Kidney (tissue), 14 donors: Measurements from ENCODE around the gene VWC2. TPM values are rescaled to one million over a fixed set of nuclear protein-coding genes. Genes with fewer than 3 reads are reported as not detected.

ENCODE experiments used
- DNase-seq, 5 donors: peaks; one replicate each; pipeline ENCODE4 v3.0.0-alpha.2; 2013 to 2020
- FAIRE-seq: peaks from 2 replicates; lab custom pipeline; 2012; peaks lifted over from hg19 to GRCh38; lab: Jason Lieb, UNC
- H3K27ac ChIP-seq, 2 donors: one replicate each; pipeline ENCODE4 v1.7.0; 2013; ENCODE audit warnings: low read depth in 2 of 2, low read length in 2 of 2, inconsistent platforms in 1 of 2
- H3K27me3 ChIP-seq: one replicate; pipeline ENCODE4 v1.7.1; 2013; ENCODE audit warnings: low read length, inconsistent platforms; ENCODE audit not compliant: control insufficient read depth, insufficient read depth
- H3K36me3 ChIP-seq, 3 donors: one replicate each; pipeline versions ENCODE4 v1.7.0 to v1.7.1; 2013; ENCODE audit warnings: low read length in 3 of 3, control low read depth in 1 of 3, inconsistent platforms in 1 of 3; ENCODE audit not compliant: insufficient read depth in 3 of 3, control insufficient read depth in 2 of 3
- H3K4me1 ChIP-seq, 3 donors: one replicate each; pipeline versions ENCODE4 v1.7.0 to v1.7.1; 2013; ENCODE audit warnings: low read length in 3 of 3, inconsistent platforms in 1 of 3, low read depth in 1 of 3; ENCODE audit not compliant: control insufficient read depth in 2 of 3, insufficient read depth in 2 of 3
- H3K4me3 ChIP-seq, 3 donors: one replicate each; pipeline versions ENCODE4 v1.7.0 to v1.8.1; 2013; ENCODE audit warnings: low read length in 3 of 3, control low read depth in 1 of 3, inconsistent platforms in 1 of 3
- H3K9ac ChIP-seq, 3 donors: one replicate each; pipeline versions ENCODE4 v1.7.0 to v1.7.1; 2013; ENCODE audit warnings: low read length in 3 of 3, control low read depth in 1 of 3, inconsistent platforms in 1 of 3
- H3K9me3 ChIP-seq, 3 donors: one replicate each; pipeline versions ENCODE4 v1.7.0 to v1.7.1; 2013; ENCODE audit warnings: low read length in 3 of 3, control low read depth in 1 of 3, inconsistent platforms in 1 of 3; ENCODE audit not compliant: control insufficient read depth in 2 of 3, insufficient read depth in 1 of 3
- CTCF ChIP-seq: IDR thresholded peaks from 3 replicates; pipeline ENCODE4 v1.5.1; 2012; ENCODE audit warnings: mild to moderate bottlenecking, moderate library complexity, borderline replicate concordance; ENCODE audit not compliant: insufficient read depth; ENCODE audit errors: extremely low read depth
- intact Hi-C: fragments of 100-400 bp; cut with DNase I; formaldehyde crosslinking; loops from one replicate; pipeline ENCODE4 v1.11.1; 2022
- polyA plus RNA-seq: library from polyadenylated mRNA; stranded (reverse); fragments of 350-450 nt; fragmentation: Illumina TruSeq; extraction: RNeasy Lipid Tissue Mini Kit (QIAGEN cat#74804); gene quantifications from one replicate; pipeline ENCODE4 v1.2.3, GENCODE V29; 2014; ENCODE audit warnings: low read depth, low replicate concordance; ENCODE audit not compliant: insufficient read depth
- total RNA-seq: library from RNA; stranded (reverse); fragmentation: NEBNext Ultra II Directional; extraction: Animal tissue kit (Norgen Biotek cat#: 25700); gene quantifications from one replicate; pipeline ENCODE4 v1.2.1, GENCODE V29; 2021
- donor health status: control.
- donor health status: control.
- donor health status: control.
- donor health status: control.
- donor health status: control.
- donor health status: DM: yes; HTN: yes; CAD: no.
- donor health status: Normal renal cell carcinoma (clear cell type).

Gene VWC2
- total and polyA plus RNA-seq, 2 donors from 2014 or later, result 0.06 to 0.13 TPM

DNA sequence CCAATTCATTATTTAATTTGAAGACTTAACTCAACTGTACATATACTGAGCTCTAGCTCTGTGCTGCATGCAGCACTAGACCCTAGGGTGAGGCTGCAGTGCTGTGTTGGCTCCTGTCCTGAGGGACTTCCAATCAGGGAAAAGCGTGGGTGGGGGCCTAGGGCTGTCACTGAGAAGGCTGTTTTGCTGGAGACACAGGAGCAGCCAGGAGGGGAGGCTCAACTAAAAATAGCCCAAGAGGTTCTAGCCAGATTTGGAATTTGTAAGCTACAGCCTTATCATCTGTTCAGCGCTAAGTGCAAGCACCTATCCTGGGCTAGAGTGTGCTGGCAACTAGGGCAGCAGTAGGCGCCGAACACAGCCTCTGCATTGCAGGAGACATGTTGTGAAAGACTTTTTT is 121.1 kb downstream of the VWC2 start:
- no peak for TF ChIP-seq CTCF
- Histone ChIP-seq H3K4me1 (no peaks in the 10 kb centered on the region), H3K4me3 (no peak overlapping the region), H3K27me3 (no peaks in the 10 kb centered on the region), H3K9me3 (no peaks in the 10 kb centered on the region), H3K36me3 (no peaks in the 10 kb centered on the region), H3K27ac (no peak overlapping the region), H3K9ac (no peak overlapping the region)
- FAIRE-seq (no peak), DNase-seq (no peak)
- intact Hi-C loops, result no loop called here

DNA sequence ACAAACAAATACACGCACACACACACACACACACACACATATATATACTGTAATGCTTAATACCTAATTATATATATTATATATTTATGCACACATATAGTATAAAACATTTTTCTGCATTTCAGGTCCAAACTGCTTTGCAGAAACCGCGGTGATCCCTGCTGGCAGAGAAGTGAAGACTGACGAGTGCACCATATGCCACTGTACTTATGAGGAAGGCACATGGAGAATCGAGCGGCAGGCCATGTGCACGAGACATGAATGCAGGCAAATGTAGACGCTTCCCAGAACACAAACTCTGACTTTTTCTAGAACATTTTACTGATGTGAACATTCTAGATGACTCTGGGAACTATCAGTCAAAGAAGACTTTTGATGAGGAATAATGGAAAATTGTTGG is 138.5 kb downstream of the VWC2 start:
- TF ChIP-seq CTCF, result no peak
- DNase-seq, result no peak
- Histone ChIP-seq H3K4me3 (no peak overlapping the region), H3K4me1 (no peaks in the 10 kb centered on the region), H3K36me3 (no peaks in the 10 kb centered on the region), H3K27me3 (no peaks in the 10 kb centered on the region), H3K9me3 (no peaks in the 10 kb centered on the region), H3K9ac (no peak overlapping the region), H3K27ac (no peak overlapping the region)
- intact Hi-C loops, result no loop called here
- FAIRE-seq, result no peak

DNA sequence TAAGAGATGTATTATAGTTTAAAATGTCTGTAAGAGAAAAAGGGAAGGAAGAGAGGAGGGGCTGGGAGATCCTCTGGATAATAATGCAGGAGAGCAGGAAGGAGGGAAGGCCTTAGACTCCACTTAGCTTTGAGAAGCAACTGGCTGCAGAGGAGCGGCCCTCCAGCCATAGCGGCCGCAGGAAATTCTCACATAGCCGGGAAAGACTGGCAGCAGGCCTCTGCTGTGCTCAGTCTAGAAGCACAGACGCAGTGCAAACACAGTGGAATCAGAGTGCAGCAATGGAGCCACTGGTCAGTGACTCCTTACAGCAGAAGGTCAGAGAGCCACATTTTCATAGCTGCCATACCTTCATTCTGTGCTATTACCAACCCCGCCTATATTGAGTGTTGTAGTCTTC is 153.3 kb downstream of the VWC2 start:
- no peaks in the 10 kb centered on the region for H3K4me1 ChIP-seq
- no peaks in the 10 kb centered on the region for H3K36me3 ChIP-seq
- no peak for DNase-seq
- FAIRE-seq, result no peak
- intact Hi-C loops, result no loop called here
- H3K27ac ChIP-seq, result no peak overlapping the region
- no peaks in the 10 kb centered on the region for H3K9me3 ChIP-seq
- H3K9ac ChIP-seq, result no peak overlapping the region
- no peak for TF ChIP-seq CTCF
- no peaks in the 10 kb centered on the region for H3K27me3 ChIP-seq
- no peak overlapping the region for H3K4me3 ChIP-seq

- Histone ChIP-seq H3K27ac (no peak overlapping the region), H3K36me3 (no peaks in the 10 kb centered on the region)
These were observed 154.2 kb downstream of the VWC2 start for GRCh38 chr7:49927631-49928030.

More at GRCh38 chr7:49927631-49928030, 154.2 kb downstream of the VWC2 start:
- FAIRE-seq (no peak), DNase-seq (no peak)
- H3K9me3 ChIP-seq, result peaks cover 0 to under 1% (median 0%) of the 10 kb centered on the region in 3 donors
- TF ChIP-seq CTCF, result no peak
- H3K9ac ChIP-seq, result no peak overlapping the region
- intact Hi-C loops, result no loop called here
- H3K4me1 ChIP-seq, result no peaks in the 10 kb centered on the region
- no peaks in the 10 kb centered on the region for H3K27me3 ChIP-seq
- H3K4me3 ChIP-seq, result no peak overlapping the region
